Stimulated activated CD4-positive, alpha-beta T cell treated with anti-CD3 and anti-CD28 coated beads, Interleukin-2, amount 100 ng/mL, for 24 hours (primary cell): ENCODE results near the gene OR4B1.
"Not testable (repeated sequence)": the region's sequence is repeated elsewhere in the genome, so short reads cannot be mapped to it uniquely, and the experiment has no call there.

Experiments used
- DNase-seq, 2 donors: peaks; one replicate each; pipeline ENCODE4 v3.0.0-alpha.2; 2020

Gene OR4B1, protein sequence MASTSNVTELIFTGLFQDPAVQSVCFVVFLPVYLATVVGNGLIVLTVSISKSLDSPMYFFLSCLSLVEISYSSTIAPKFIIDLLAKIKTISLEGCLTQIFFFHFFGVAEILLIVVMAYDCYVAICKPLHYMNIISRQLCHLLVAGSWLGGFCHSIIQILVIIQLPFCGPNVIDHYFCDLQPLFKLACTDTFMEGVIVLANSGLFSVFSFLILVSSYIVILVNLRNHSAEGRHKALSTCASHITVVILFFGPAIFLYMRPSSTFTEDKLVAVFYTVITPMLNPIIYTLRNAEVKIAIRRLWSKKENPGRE

DNA sequence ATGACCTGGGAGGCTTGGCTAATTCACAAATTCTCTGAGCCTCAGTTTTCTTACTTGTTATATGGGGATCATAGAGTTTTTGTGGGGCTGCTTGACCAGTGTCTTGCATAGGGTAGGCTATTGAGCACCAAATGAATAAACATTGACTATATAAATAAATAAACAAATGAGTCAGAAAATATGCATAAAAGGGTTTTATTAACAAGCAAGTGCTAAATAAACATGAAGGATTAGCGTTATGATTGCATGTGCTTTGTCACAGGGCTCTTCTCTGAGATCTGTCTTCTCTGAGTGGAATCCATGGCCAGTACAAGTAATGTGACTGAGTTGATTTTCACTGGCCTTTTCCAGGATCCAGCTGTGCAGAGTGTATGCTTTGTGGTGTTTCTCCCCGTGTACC lies at the start of gene OR4B1:
OR4B1 (plus strand) TSS at position 301 of the 400 bp plus-strand sequence; CDS start at position 301, 0 bp downstream.
- no peak for DNase-seq

DNA sequence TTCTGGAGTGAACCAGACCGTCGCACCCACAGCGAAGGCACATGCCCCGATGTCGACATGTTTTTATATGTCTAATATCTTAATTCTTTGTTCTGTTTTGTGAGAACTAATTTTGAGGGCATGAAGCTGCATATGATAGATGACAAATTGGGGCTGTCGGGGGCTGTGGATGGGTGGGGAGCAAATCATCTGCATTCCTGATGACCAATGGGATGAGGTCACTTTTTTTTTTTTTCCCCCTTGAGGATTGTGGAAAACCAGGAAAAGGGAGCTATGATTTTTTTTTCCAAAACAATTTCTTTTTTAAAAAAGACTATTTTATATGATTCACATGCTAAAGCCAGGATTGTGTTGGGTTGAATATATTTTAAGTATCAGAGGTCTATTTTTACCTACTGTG lies 49.2 kb upstream of the OR4B1 start:
- no peak for DNase-seq

DNA sequence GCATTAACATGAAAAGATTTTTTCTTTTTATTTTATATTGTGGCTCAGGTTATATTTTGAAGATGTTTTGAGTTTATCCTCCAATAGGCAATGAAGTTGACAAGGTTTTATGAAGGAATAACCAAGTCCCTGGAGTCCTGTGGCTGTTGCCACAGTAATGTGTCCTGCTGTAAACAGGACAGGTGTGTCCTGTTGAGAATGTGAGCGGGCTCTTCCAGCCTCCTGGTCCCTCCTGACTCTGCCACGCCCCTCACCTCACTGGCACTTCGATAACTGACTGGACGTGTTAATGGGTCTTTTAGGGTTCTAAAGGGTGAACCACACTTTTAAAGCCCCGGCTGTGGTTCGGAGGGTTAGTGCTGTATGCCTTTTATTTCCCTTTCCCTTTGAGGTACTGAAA lies 47.8 kb upstream of the OR4B1 start:
- no peak for DNase-seq

DNA sequence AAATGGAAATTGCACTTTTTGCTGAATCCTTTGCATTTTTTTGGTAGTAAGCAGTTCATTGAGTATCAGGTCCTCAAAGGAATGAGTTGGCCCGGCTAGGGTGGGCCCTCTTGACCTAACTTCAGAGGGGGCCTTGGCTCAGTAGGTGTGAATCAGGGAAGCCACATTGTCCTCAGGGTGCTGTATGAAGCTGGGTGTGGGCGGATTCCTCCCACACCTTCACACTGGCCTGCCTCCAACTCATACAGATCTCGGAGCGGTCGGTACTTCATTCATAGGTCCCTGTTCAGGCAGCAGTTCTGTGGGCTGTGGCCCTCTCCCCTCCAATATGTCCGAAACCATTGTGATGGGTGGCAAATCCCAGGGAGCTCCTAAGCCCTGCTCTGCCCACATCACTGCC lies 47.4 kb upstream of the OR4B1 start:
- no peak for DNase-seq

DNA sequence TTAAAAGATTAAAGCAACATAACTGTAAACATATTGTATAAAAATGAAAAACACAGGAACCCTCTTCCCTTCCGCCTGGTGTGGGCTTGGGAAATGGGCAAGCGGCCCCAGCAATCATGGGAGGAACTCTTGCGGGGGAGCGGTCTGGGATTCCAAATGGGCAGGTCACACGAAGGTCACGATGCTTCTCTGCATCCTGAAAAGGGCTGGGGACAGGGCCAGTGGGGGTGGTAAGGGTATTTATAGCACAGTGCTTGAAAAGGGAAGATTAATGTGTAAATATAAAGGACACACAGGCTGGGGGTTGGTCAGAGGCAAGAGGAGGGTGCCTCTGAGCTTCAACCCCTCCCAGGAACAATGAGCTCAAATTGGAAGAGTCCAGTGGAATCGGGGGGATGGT lies 46.9 kb upstream of the OR4B1 start:
- DNase-seq: no peak

DNA sequence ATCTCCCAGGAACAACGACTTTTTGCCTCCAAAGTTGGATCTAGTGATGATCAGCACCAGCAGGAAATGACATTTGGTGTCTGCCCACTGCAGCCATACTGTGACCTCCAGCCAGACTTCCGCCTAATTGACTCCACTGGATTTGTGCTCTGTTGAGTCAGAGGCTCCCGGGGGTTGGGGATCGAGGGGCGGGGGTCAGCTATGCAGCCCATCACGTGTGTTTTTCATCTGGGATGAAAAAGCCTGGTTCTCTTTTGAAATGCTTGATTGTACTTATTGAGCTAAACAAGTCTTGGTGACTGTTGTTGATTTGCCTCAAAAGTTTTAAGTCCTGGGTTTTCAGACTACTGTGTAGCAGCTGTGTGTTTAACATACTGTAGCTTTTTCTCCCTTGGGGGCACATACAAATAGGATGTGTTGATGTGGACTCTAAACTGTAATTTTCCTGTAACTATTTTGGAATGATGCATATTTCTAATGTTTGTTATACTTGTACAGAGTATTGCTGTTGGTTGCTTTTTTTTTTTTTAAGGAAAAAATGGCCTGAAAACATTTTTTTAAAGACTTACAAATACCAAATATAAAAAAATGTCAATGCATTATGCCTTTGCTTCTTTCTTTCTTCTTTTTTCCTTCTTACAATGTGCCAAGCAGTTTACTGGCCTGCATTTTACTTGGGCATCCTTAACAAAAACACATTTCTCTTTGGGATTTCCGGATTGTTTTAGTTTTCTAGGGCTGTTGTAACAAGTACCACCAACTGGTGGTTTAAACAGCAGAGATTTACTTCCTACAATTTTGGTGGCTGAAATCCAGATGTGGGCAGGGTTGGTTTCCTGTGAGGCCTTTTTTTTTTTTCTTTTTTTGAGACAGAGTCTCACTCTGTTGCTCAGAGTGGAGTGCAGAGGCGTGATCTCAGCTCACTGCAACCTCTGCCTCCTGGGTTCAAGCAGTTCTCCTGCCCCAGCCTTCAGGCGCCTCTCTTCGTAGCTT lies 46.1 kb upstream of the OR4B1 start:
- DNase-seq: no peak

DNA sequence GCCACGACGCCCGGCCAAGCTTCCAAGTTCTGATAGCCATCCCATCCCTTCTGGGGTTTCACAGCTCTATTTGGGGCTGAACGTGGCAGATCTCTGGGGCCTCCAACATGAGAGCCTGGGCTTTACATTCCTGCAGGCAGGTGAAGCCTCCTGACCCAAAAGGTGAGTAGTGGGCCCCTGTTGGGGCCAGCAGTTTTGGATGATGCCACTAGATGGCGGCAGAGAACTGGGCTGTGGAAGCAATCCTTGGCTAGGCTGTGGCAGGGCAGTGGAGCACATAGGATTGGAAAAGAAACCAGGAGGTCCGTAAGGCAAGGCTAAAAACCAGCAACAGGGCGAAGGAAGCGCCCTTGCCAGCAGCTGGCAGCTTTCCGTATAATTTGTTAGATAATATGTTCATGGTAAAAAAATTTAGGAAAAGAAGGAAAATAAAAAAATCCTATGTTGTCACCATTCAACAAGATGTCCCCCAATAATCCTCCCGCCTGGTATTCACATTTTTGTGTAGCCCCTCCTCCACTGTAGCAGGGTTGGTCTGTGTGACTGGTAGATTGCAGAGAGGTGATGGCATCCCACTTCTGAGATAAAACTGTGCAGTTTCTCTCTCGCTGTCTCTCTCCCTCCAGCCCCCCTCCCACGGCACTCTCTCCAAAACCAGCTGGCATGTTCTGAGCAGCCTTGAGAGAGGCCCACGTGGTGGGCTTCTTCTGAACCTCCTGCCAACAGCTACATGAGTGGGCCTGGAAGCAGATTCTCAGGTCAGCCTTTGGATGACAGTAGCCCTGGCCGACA lies 43.6 kb upstream of the OR4B1 start:
- DNase-seq: peak; percentile 73 to 78

DNA sequence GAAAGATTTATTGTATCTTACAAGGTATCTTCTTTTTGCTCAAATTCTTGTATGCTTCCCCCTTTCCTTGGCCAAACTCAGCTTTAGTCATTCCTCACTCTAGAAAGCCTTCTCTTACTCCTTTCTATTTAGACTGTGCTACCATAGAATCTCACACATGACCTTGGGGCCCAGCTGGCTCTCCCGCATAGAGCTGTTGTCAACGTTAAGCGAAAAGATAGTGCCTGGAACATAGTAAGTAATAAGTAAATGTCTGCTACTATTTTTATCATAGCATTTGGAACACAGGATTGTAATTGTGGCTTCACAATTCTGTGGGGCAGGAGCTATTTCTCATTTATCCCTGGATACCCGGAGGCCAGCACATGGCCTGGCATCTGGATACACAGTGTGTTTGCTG lies 38.9 kb upstream of the OR4B1 start:
- DNase-seq: no peak

DNA sequence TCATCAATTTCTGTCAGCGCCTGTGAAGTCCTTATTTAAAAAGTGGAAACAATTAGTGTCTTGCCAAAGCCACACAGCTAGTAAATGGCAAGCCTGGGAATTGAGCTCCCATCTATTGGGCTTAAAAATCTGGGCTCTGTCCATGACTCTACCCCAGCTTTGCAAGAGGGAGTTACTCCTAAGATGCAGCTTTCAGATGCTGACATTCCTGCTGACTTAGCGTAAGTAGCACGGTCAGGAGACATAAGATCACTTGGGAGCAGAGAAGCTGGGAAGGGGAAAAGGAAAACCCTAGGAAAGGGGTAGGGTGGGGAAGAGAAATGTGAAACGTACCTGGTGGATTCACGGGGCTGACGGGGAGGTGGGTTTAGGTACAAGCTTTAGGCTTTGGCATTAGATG lies 36.0 kb upstream of the OR4B1 start:
- DNase-seq: no peak

DNA sequence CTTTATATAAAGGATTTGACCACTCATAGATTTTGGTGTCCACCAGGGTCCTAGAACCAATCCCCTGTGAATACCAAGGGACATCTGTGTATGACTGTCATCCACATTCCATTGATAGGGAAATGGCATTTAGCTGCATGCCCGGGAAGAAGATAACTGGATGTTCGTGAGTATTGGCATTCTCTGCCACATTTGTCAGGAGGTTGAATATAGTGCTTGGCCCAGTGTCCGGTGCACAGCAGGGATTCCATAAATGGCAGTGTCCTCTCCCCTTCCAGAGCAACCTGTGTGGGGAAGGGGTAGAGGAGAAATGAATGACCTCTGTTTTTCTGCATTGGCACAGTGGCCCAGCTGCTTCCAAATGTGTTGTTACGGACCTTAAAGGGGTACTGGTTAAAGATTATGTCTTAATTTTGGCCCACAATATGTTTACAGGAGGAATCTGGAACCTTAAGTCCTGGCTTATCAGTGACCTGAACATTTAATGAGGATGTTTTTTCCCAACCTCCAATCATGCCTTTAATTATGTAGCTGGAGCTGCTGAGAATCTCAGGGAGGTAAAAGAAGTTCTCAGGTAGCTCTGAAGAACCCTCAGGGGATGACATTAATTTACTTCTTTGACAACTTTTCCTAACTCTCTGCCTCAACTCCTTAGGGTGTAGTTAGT lies 33.6 kb upstream of the OR4B1 start:
- DNase-seq: no peak

DNA sequence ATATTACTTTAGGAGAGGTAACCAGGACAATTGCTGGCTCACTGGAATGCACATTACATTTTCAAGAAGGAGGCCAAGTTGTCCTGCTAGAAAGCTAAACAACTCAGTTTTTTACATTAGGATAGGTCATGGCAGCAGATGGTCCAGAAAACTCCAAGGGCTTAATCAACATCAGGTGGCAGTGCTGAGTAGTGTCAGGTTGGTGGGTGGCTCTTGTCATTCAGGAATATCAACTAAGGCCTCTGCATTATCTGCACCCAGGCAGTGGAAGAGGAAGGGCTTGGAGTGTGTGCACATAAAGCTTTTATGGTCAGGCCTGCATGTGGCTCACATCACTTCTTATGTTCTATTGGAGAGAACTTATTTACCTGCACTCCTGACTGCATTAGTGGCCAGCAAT lies 32.2 kb upstream of the OR4B1 start:
- no peak for DNase-seq

DNA sequence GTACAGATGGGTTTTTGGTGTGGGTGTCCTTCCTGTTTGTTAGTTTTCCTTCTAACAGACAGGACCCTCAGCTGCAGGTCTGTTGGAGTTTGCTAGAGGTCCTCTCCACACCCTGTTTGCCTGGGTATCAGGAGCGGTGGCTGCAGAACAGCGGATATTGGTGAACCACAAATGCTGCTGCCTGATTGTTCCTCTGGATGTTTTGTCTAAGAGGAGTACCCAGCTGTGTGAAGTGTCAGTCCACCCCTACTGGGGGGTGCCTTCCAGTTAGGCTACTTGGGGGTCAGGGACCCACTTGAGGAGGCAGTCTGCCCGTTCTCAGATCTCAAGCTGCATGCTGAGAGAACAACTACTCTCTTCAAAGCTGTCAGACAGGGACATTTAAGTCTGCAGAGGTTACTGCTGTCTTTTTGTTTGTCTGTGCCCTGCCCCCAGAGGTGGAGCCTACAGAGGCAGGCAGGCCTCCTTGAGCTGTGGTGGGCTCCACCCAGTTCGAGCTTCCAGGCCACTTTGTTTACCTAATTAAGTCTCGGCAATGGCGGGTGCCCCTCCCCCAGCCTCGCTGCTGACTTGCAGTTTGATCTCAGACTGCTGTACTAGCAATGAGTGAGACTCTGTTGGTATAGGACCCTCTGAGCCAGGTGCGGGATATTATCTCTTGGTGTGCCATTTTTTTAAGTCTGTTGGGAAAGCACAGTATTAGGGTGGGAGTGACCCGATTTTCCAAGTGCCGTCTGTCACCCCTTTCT lies 25.5 kb upstream of the OR4B1 start:
- peak; percentile 21 to 34 for DNase-seq

DNA sequence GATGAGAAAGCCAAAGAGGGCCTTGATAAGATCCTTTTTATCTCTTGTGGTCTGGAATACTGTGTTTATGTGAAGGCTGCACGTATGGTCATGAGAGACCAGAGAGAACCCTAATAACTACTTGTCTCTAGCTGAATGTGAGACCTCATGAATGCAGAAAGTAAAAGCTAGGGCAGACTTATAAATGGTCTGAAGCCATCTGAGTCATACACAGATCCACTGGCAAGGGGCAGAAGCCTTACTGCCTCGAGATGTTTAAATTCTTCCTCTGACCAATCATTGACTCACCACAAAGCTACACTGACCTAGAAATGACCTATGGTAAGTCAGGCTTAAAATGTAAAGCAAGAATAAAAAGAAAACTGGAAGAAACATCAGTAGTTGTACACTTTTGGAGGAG lies 22.7 kb upstream of the OR4B1 start:
- no peak for DNase-seq

DNA sequence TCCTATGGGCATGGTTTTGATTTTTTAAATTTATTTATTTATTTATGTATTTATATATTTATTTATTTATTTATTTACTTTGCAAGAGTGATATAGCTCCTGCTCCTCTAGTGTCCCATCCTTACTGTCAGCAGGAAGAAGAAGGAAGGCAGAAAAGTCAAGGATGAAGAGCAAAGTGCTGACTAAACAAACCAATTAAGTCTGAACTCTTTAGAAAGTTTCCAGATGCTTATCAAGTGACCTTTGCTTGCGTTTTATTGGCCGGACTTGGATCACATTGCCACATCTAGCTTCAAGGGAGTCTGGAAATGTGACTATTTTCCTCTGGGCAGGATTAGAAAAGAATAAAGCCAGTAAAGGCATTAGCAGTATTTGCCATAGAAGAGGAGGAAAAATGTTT lies 8.7 kb upstream of the OR4B1 start:
- DNase-seq: no peak

DNA sequence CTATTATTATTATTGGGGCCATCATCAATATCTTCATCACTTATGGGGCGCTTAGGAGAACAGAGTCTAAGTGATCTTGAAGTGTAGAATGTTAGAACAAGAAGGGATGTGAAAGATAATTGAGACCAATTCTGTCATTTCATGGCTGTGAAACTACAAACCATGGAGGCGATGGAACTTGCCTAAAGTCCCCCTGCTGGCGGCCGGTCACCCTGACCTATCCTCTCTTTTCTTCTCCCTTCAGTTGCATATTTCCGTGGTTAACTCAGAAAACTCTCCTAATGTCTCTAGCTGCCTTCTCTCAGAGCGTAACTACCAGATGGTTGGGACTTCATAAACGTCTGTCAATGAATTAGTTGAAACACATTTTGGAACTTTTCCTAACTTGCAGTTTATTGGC lies 6.6 kb upstream of the OR4B1 start:
- DNase-seq: peak in 1 of 2 donors; percentile 3

DNA sequence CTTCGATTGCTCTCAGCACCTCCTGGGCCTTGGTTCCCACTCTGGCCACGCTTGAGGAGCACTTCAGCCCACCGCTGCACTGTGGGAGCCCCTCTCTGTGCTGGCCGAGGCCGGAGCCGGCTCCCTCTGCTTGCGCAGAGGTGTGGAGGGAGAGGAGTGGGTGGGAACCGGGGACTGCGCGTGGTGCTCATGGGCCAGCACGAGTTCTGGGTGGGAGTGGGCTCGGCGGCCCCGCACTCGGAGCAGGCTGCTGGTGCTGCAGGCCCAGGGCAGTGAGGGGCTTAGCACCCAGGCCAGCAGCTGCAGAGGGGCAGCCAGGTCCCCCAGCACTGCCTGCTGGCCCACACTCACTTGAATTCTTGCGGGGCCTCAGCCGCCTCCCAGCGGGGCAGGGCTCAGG lies 12.2 kb downstream of the OR4B1 start:
- DNase-seq: no peak

DNA sequence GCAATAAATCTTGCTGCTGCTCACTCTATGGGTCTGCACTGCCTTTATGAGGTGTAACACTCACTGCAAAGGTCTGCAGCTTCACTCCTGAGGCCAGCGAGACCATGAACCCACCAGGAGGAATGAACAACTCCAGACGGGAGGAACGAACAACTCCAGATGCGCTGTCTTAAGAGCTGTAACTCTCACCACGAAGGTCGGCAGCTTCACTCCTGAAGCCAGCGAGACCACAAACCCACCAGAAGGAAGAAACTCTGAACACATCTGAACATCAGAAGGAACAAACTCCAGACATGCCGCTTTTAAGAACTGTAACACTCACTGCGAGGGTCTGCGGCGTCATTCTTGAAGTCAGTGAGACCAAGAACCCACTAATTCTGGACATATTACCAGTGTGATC lies 13.4 kb downstream of the OR4B1 start:
- not testable (repeated sequence) for DNase-seq

DNA sequence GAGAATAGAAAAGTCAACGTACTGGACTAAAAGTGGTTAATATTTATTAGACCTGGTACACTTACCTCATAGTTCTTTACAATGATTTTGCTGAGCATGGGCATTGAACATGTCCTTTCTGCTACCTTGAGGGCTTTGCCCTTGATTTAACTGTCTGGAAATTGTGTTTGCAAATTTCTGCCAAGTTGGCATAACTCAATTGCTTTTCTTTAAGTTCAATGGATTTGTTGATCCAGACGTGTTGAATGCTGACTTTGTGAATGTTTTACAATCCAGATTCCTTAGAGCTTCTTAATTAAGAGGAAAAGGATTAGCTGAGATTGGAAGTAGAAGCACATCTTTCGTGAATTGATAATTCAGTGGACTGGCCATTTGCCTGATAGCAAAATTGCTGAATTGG lies 21.1 kb downstream of the OR4B1 start:
- no peak for DNase-seq

DNA sequence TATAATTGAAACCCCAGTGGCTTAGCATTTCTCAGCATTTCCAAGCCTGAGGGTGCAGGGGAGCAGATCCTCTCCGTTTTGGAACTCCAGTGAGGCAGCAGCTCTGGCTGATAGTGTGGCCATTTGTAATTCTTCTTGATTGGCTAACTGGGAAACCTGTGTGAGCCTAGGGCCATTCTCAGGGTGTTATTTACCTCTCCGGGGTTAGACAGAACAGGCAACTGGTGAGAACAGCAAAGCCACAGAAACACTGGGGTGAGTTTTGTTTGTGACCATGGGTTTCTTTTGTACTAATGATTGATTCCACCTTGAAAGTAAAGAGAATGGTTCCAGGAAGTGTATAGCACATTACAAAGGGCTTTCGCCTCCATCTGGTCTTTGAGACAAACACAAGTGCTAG lies 25.9 kb downstream of the OR4B1 start:
- no peak for DNase-seq

DNA sequence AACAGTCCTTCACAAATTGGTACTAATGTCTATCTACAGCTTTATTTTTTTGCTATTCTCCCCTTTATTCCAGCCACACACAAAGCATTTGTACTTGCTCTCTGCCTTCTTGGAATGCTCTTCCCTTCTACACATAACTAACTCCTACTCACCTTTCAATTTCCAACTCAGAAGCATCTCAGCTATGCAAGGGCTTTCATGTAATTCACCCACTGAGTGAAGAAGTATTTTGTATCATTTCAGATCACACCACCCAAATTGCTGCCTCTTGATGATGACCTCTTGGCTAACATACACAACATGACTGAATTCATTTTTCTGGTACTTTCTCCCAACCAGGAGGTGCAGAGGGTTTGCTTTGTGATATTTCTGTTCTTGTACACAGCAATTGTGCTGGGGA lies 28.2 kb downstream of the OR4B1 start, which contains the start of gene OR4X2:
OR4X2 (plus strand) TSS at position 301 of the 400 bp plus-strand sequence; CDS start at position 301, 0 bp downstream.
- no peak for DNase-seq

DNA sequence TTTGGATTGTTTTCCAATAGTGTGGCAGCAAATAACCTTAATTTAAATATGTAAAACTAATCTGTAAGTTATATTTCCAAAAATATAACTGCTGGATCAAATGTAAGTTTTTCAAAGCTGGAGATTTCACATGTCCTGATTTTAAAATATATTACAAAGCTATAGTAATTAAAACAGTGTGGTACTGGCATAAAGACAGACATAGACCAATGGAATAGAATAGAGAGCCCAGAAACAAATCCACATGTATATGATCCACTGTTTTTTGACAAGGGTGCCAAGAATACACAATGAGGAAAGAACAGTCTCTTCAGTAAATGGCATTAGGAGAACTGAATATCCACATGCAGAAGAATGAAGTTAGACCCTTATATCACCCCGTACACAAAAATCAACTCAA lies 32.3 kb downstream of the OR4B1 start:
- no peak for DNase-seq

DNA sequence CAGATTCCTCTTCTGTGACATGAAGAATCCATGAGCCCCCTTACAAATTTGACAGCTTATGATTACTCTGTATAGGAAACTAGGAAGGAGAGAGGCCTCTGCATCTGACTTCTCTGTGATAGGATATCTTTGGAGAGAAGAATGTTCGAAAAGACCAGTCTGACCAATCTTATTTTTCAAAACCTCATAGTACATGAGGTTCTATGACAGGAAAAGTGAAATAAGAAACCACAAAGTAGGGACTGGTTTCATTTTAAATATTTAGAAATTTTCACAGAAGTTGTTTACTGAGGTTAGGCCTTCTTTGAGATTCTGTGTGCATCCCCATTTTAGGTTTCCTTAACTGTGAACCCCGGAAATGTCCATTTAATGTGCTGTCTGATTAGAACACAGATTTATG lies 45.0 kb downstream of the OR4B1 start:
- no peak for DNase-seq
